MM.1S (cell line): Measurements from ENCODE around the gene ARPP21.

Experiments used
- DNase-seq: peaks from one replicate; pipeline ENCODE4 v3.0.0-alpha.2; 2015
- H2AFZ ChIP-seq: fragments of 300-600 bp; sonication (generic); 2 replicates; pipeline ENCODE4 v1.6.0; 2016; ENCODE audit warnings: antibody characterized with exemption, low read length
- H3F3A ChIP-seq: fragments of 300-600 bp; sonication (generic); 2 replicates; pipeline ENCODE4 v1.6.1; 2016; ENCODE audit warnings: mild to moderate bottlenecking, antibody characterized with exemption, low read length, moderate library complexity, mixed read lengths; ENCODE audit not compliant: insufficient read depth
- H3K27ac ChIP-seq: fragments of 300-600 bp; sonication (generic); 2 replicates; pipeline ENCODE4 v1.5.1; 2016; ENCODE audit warnings: mild to moderate bottlenecking, low read length
- H3K27me3 ChIP-seq: fragments of 300-600 bp; sonication (generic); replicated peaks from 2 replicates; pipeline ENCODE4 v1.6.0; 2016; ENCODE audit warnings: low read length; ENCODE audit not compliant: insufficient read depth
- H3K36me3 ChIP-seq: fragments of 300-600 bp; sonication (generic); replicated peaks from 2 replicates; pipeline ENCODE4 v1.6.1; 2016; ENCODE audit warnings: mild to moderate bottlenecking, low read length, mixed read lengths; ENCODE audit not compliant: insufficient read depth
- H3K4me1 ChIP-seq: fragments of 300-600 bp; sonication (generic); 2 replicates; pipeline ENCODE4 v1.6.1; 2016; ENCODE audit warnings: low read length, mixed read lengths
- H3K4me2 ChIP-seq: fragments of 300-600 bp; sonication (generic); 2 replicates; pipeline ENCODE4 v1.6.0; 2016; ENCODE audit warnings: low read depth, low read length
- H3K4me3 ChIP-seq: fragments of 300-600 bp; sonication (generic); 2 replicates; pipeline ENCODE4 v1.5.1; 2016; ENCODE audit warnings: low read length, mixed read lengths
- H3K79me2 ChIP-seq: fragments of 300-600 bp; sonication (generic); 2 replicates; pipeline ENCODE4 v1.6.1; 2016; ENCODE audit warnings: mixed run types, low read length, mixed read lengths
- H3K9ac ChIP-seq: fragments of 300-600 bp; sonication (generic); 2 replicates; pipeline ENCODE4 v1.6.1; 2016; ENCODE audit warnings: low read length, mixed read lengths
- H3K9me2 ChIP-seq: fragments of 300-600 bp; sonication (generic); replicated peaks from 2 replicates; pipeline ENCODE4 v1.6.1; 2016; ENCODE audit warnings: mild to moderate bottlenecking, low read length, mixed read lengths; ENCODE audit not compliant: insufficient read depth
- H3K9me3 ChIP-seq: fragments of 300-600 bp; sonication (generic); replicated peaks from 2 replicates; pipeline ENCODE4 v1.6.1; 2016; ENCODE audit warnings: mild to moderate bottlenecking, low read length, mixed read lengths; ENCODE audit not compliant: insufficient read depth
- H4K20me1 ChIP-seq: fragments of 300-600 bp; sonication (generic); 2 replicates; pipeline ENCODE4 v1.6.1; 2016; ENCODE audit warnings: mild to moderate bottlenecking, low read length, moderate library complexity, mixed read lengths; ENCODE audit not compliant: insufficient read depth
- EZH2 ChIP-seq: fragments of 300-600 bp; sonication (generic); optimal IDR thresholded peaks from 2 replicates; pipeline ENCODE3; 2017; ENCODE audit warnings: low read depth, mild to moderate bottlenecking, antibody characterized with exemption, low read length, mixed read lengths
- EZH2phosphoT487 ChIP-seq: fragments of 300-600 bp; sonication (generic); IDR thresholded peaks from 2 replicates; pipeline ENCODE4 v1.6.1; 2018; ENCODE audit warnings: antibody characterized with exemption, low read length
- TF ChIP-seq, protein P1 (sequence below): fragments of 300-600 bp; sonication (generic); IDR thresholded peaks from 2 replicates; pipeline ENCODE4 v1.5.1; 2016; ENCODE audit warnings: antibody characterized with exemption, low read length, mixed read lengths

Gene ARPP21

GRCh38 chr3:35724106-35724505 lies 84.8 kb downstream of the ARPP21 start:
- no peaks in the 10 kb centered on the region for H3K27me3 ChIP-seq
- no peaks in the 10 kb centered on the region for H4K20me1 ChIP-seq
- no peaks in the 10 kb centered on the region for H3F3A ChIP-seq
- no peak overlapping the region for H3K9ac ChIP-seq
- no peak overlapping the region for H2AFZ ChIP-seq
- H3K4me2 ChIP-seq = no peak overlapping the region
- H3K9me3 ChIP-seq = no peaks in the 10 kb centered on the region
- H3K27ac ChIP-seq = no peak overlapping the region
- TF ChIP-seq, protein P1, sequence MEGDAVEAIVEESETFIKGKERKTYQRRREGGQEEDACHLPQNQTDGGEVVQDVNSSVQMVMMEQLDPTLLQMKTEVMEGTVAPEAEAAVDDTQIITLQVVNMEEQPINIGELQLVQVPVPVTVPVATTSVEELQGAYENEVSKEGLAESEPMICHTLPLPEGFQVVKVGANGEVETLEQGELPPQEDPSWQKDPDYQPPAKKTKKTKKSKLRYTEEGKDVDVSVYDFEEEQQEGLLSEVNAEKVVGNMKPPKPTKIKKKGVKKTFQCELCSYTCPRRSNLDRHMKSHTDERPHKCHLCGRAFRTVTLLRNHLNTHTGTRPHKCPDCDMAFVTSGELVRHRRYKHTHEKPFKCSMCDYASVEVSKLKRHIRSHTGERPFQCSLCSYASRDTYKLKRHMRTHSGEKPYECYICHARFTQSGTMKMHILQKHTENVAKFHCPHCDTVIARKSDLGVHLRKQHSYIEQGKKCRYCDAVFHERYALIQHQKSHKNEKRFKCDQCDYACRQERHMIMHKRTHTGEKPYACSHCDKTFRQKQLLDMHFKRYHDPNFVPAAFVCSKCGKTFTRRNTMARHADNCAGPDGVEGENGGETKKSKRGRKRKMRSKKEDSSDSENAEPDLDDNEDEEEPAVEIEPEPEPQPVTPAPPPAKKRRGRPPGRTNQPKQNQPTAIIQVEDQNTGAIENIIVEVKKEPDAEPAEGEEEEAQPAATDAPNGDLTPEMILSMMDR = no peak
- TF ChIP-seq EZH2 = no peak
- no peak for TF ChIP-seq EZH2phosphoT487
- no peak overlapping the region for H3K4me3 ChIP-seq
- no peaks in the 10 kb centered on the region for H3K4me1 ChIP-seq
- H3K9me2 ChIP-seq = no peaks in the 10 kb centered on the region
- H3K79me2 ChIP-seq = no peaks in the 10 kb centered on the region
- no peaks in the 10 kb centered on the region for H3K36me3 ChIP-seq
- DNase-seq = no peak

DNA sequence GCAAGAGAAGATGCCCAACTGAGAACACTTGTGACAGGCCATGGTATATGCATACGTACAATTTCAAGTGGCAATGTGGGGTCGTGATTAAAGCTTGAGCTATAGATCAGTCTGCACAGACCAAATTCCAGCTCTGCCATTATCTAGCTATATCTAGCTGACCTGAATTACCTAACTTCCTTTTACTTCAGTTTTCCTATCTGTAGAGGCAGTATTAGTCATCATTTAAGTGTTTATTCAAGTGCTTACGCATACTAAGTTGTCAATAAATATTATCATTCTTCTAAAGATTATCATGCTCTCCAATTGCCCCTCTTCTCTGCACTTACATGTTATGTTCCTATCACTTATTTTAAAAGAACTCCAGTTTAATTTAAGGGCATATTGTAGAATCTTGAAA lies 87.9 kb downstream of the ARPP21 start:
- no peaks in the 10 kb centered on the region for H3K36me3 ChIP-seq
- no peaks in the 10 kb centered on the region for H3F3A ChIP-seq
- no peaks in the 10 kb centered on the region for H3K79me2 ChIP-seq
- TF ChIP-seq, protein P1 = no peak
- no peak overlapping the region for H3K27ac ChIP-seq
- H3K4me3 ChIP-seq = no peak overlapping the region
- no peak overlapping the region for H2AFZ ChIP-seq
- no peak for DNase-seq
- H3K9me3 ChIP-seq = no peaks in the 10 kb centered on the region
- no peak overlapping the region for H3K4me2 ChIP-seq
- no peaks in the 10 kb centered on the region for H4K20me1 ChIP-seq
- no peak overlapping the region for H3K9ac ChIP-seq
- no peaks in the 10 kb centered on the region for H3K9me2 ChIP-seq
- H3K27me3 ChIP-seq = no peaks in the 10 kb centered on the region
- H3K4me1 ChIP-seq = no peaks in the 10 kb centered on the region

DNA sequence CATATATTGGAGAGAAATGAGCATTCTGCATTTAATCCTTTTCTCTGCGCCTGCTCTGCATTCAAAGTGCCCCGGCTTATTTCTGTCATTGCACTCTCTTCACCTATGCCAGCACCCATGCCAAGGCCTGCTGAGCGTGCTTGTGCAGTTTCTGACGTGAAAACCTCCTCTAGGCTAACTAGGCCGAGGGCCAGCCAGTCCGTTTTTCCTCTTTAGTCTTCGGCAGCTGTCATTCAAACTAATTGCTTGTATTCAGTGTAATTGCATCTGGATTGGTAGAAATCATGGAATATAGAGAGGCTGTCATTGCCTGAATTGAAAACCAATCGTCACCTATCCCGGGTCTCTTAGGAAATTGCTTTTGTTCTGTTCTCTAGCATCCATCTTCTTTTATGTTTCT lies 94.0 kb downstream of the ARPP21 start:
- no peak overlapping the region for H3K27ac ChIP-seq
- no peak overlapping the region for H3K4me2 ChIP-seq
- no peak for TF ChIP-seq EZH2
- no peak for TF ChIP-seq EZH2phosphoT487
- TF ChIP-seq, protein P1 = no peak
- no peaks in the 10 kb centered on the region for H3K9me2 ChIP-seq
- H3K4me3 ChIP-seq = no peak overlapping the region
- no peaks in the 10 kb centered on the region for H3K79me2 ChIP-seq
- H3K27me3 ChIP-seq = no peaks in the 10 kb centered on the region
- no peak overlapping the region for H2AFZ ChIP-seq
- no peak for DNase-seq
- no peaks in the 10 kb centered on the region for H4K20me1 ChIP-seq
- no peaks in the 10 kb centered on the region for H3K9me3 ChIP-seq
- no peaks in the 10 kb centered on the region for H3K4me1 ChIP-seq
- no peaks in the 10 kb centered on the region for H3F3A ChIP-seq
- no peaks in the 10 kb centered on the region for H3K36me3 ChIP-seq
- no peak overlapping the region for H3K9ac ChIP-seq
